HG02970 (cell line): ENCODE measurements around the gene CFAP70.
"Not testable (repeated sequence)": the region's sequence is repeated elsewhere in the genome, so short reads cannot be mapped to it uniquely, and the experiment has no call there.

ENCODE experiments used
- ATAC-seq: cut with Tn5 transposase; IDR thresholded peaks from one replicate; pipeline ENCODE4 v1.9.1; 2021; ENCODE audit warnings: mild to moderate bottlenecking, moderate library complexity, moderate number of reproducible peaks; ENCODE audit not compliant: unreplicated experiment, low FRiP score

The CFAP70 gene

GRCh38 chr10:73340121-73340520 is 18.5 kb downstream of the CFAP70 start:
- no peak for ATAC-seq

- ATAC-seq, result no peak
These were observed 19.2 kb downstream of the CFAP70 start for GRCh38 chr10:73339436-73339835.

- no peak for ATAC-seq
These were observed 19.8 kb downstream of the CFAP70 start for GRCh38 chr10:73338801-73339368.

- ATAC-seq, result no peak
These were observed 25.5 kb downstream of the CFAP70 start for GRCh38 chr10:73333202-73333601.

GRCh38 chr10:73332379-73332778 is 26.3 kb downstream of the CFAP70 start:
- ATAC-seq, result no peak

GRCh38 chr10:73328523-73328922 is 30.1 kb downstream of the CFAP70 start:
- not testable (repeated sequence) for ATAC-seq

- not testable (repeated sequence) for ATAC-seq
These were observed 33.4 kb downstream of the CFAP70 start for GRCh38 chr10:73325290-73325689.

- not testable (repeated sequence) for ATAC-seq
These were observed 35.1 kb downstream of the CFAP70 start for GRCh38 chr10:73323582-73323981.

- no peak for ATAC-seq
These were observed 48.2 kb downstream of the CFAP70 start for GRCh38 chr10:73310475-73310874.

GRCh38 chr10:73307203-73307800 is 51.4 kb downstream of the CFAP70 start:
- ATAC-seq, result no peak

GRCh38 chr10:73306171-73306708 is 52.4 kb downstream of the CFAP70 start:
- ATAC-seq, result no peak

- ATAC-seq, result no peak
These were observed 61.7 kb downstream of the CFAP70 start for GRCh38 chr10:73296946-73297345.

- no peak for ATAC-seq
These were observed 65.2 kb downstream of the CFAP70 start for GRCh38 chr10:73293461-73293860.

GRCh38 chr10:73289958-73290357 is 68.7 kb downstream of the CFAP70 start:
- no peak for ATAC-seq

GRCh38 chr10:73287441-73287840 is 71.2 kb downstream of the CFAP70 start:
- ATAC-seq, result no peak

- ATAC-seq, result no peak
These were observed 77.6 kb downstream of the CFAP70 start for GRCh38 chr10:73281097-73281496.

- ATAC-seq, result no peak
These were observed 94.2 kb downstream of the CFAP70 start for GRCh38 chr10:73264423-73264822.

GRCh38 chr10:73263693-73264347 is 94.8 kb downstream of the CFAP70 start:
- ATAC-seq, result no peak

- no peak for ATAC-seq
These were observed 95.6 kb downstream of the CFAP70 start for GRCh38 chr10:73262880-73263555.

- ATAC-seq, result no peak
These were observed 96.4 kb downstream of the CFAP70 start for GRCh38 chr10:73262105-73262730.
